ENCODE measurements around the gene FMN1.

Gene FMN1

GRCh38 chr15:33099213-33099612 is 95.3 kb downstream of the FMN1 start:
- Histone ChIP-seq H3K27ac (no peak overlapping the region), H3K9me3 (no peaks in the 10 kb centered on the region; the same call in 1 of the 2 replicates), H3K4me1 (peaks cover 16% of the 10 kb centered on the region), H3K4me2 (no peak overlapping the region), H3K4me3 (no peak overlapping the region), H3K9ac (no peak overlapping the region), H3K27me3 (no peaks in the 10 kb centered on the region), H4K20me1 (no peaks in the 10 kb centered on the region), H3K36me3 (no peaks in the 10 kb centered on the region)
- no peak for TF ChIP-seq Cebpa-rat (IDR thresholded peaks at IDR 0.05)

GRCh38 chr15:33098094-33099058 is 96.1 kb downstream of the FMN1 start:
- H3K4me3 ChIP-seq = no peak overlapping the region
- peak overlapping the region; percentile 29; the same call in 1 of the 2 replicates for H3K4me2 ChIP-seq
- no peaks in the 10 kb centered on the region for H3K27me3 ChIP-seq
- no peak overlapping the region for H3K9ac ChIP-seq
- H4K20me1 ChIP-seq = no peaks in the 10 kb centered on the region
- H3K27ac ChIP-seq = no peak overlapping the region
- H3K4me1 ChIP-seq = peaks cover 14% of the 10 kb centered on the region
- no peak for TF ChIP-seq Cebpa-rat (IDR thresholded peaks at IDR 0.05)
- no peaks in the 10 kb centered on the region; the same call in 1 of the 2 replicates for H3K9me3 ChIP-seq
- no peaks in the 10 kb centered on the region for H3K36me3 ChIP-seq

GRCh38 chr15:33096134-33096533 is 98.4 kb downstream of the FMN1 start:
- Histone ChIP-seq H3K27ac (no peak overlapping the region), H3K4me3 (no peak overlapping the region), H3K9me3 (no peaks in the 10 kb centered on the region; the same call in 1 of the 2 replicates), H3K4me1 (peaks cover 25% of the 10 kb centered on the region), H3K9ac (no peak overlapping the region), H3K27me3 (no peaks in the 10 kb centered on the region), H3K4me2 (no peak overlapping the region), H4K20me1 (no peaks in the 10 kb centered on the region), H3K36me3 (no peaks in the 10 kb centered on the region)
- TF ChIP-seq Cebpa-rat (IDR thresholded peaks at IDR 0.05) = no peak

- Histone ChIP-seq H3K4me1 (peaks cover 25% of the 10 kb centered on the region), H3K4me2 (no peak overlapping the region), H3K36me3 (no peaks in the 10 kb centered on the region), H3K9me3 (no peaks in the 10 kb centered on the region; the same call in 1 of the 2 replicates), H4K20me1 (no peaks in the 10 kb centered on the region), H3K27me3 (no peaks in the 10 kb centered on the region), H3K9ac (no peak overlapping the region), H3K4me3 (no peak overlapping the region), H3K27ac (no peak overlapping the region)
- no peak for TF ChIP-seq Cebpa-rat (IDR thresholded peaks at IDR 0.05)
These were observed 98.9 kb downstream of the FMN1 start for GRCh38 chr15:33095641-33096040.

- Histone ChIP-seq H3K4me1 (peaks cover 25% of the 10 kb centered on the region), H3K4me3 (no peak overlapping the region), H3K27me3 (no peaks in the 10 kb centered on the region), H3K9me3 (no peaks in the 10 kb centered on the region; the same call in 1 of the 2 replicates), H3K4me2 (no peak overlapping the region), H3K9ac (no peak overlapping the region), H3K36me3 (no peaks in the 10 kb centered on the region), H4K20me1 (no peaks in the 10 kb centered on the region), H3K27ac (no peak overlapping the region)
- no peak for TF ChIP-seq Cebpa-rat (IDR thresholded peaks at IDR 0.05)
These were observed 100.2 kb downstream of the FMN1 start for GRCh38 chr15:33094336-33094735.

GRCh38 chr15:33093222-33093621 is 101.3 kb downstream of the FMN1 start:
- H3K4me3 ChIP-seq = no peak overlapping the region
- no peak for TF ChIP-seq Cebpa-rat (IDR thresholded peaks at IDR 0.05)
- H3K9me3 ChIP-seq = no peaks in the 10 kb centered on the region; the same call in 1 of the 2 replicates
- H4K20me1 ChIP-seq = no peaks in the 10 kb centered on the region
- peaks cover 22% of the 10 kb centered on the region for H3K4me1 ChIP-seq
- no peak overlapping the region for H3K27ac ChIP-seq
- H3K36me3 ChIP-seq = no peaks in the 10 kb centered on the region
- H3K4me2 ChIP-seq = no peak overlapping the region
- no peak overlapping the region for H3K9ac ChIP-seq
- H3K27me3 ChIP-seq = no peaks in the 10 kb centered on the region

GRCh38 chr15:33091983-33092693 is 102.4 kb downstream of the FMN1 start:
- Histone ChIP-seq H3K9me3 (no peaks in the 10 kb centered on the region; the same call in 1 of the 2 replicates), H3K4me2 (no peak overlapping the region), H3K9ac (no peak overlapping the region), H3K27ac (no peak overlapping the region), H4K20me1 (no peaks in the 10 kb centered on the region), H3K27me3 (no peaks in the 10 kb centered on the region), H3K36me3 (no peaks in the 10 kb centered on the region), H3K4me1 (peaks cover 18% of the 10 kb centered on the region), H3K4me3 (no peak overlapping the region)
- TF ChIP-seq Cebpa-rat (IDR thresholded peaks at IDR 0.05) = no peak

GRCh38 chr15:33089878-33090757 is 104.4 kb downstream of the FMN1 start:
- no peaks in the 10 kb centered on the region for H4K20me1 ChIP-seq
- no peaks in the 10 kb centered on the region for H3K9me3 ChIP-seq
- H3K4me2 ChIP-seq = no peak overlapping the region
- H3K27ac ChIP-seq = no peak overlapping the region
- no peak overlapping the region for H3K9ac ChIP-seq
- H3K27me3 ChIP-seq = no peaks in the 10 kb centered on the region
- H3K4me1 ChIP-seq = peaks cover 18% of the 10 kb centered on the region
- no peak for TF ChIP-seq Cebpa-rat (IDR thresholded peaks at IDR 0.05)
- no peak overlapping the region for H3K4me3 ChIP-seq
- H3K36me3 ChIP-seq = no peaks in the 10 kb centered on the region

- Histone ChIP-seq H3K27me3 (no peaks in the 10 kb centered on the region), H3K4me3 (no peak overlapping the region), H3K36me3 (no peaks in the 10 kb centered on the region), H3K9ac (no peak overlapping the region), H3K4me2 (no peak overlapping the region), H3K27ac (no peak overlapping the region), H3K9me3 (no peaks in the 10 kb centered on the region), H3K4me1 (peaks cover 14% of the 10 kb centered on the region), H4K20me1 (no peaks in the 10 kb centered on the region)
- no peak for TF ChIP-seq Cebpa-rat (IDR thresholded peaks at IDR 0.05)
These were observed 105.2 kb downstream of the FMN1 start for GRCh38 chr15:33089165-33089877.

Measured in BLaER1 (cell line).